Putamen (tissue), 1 donor: ENCODE results near the gene DOCK1.

Source experiments
- DNase-seq: peaks from one replicate; pipeline ENCODE4 v3.0.0-alpha.2; 2016; ENCODE audit warnings: low spot score

The DOCK1 gene

GRCh38 chr10:127039435-127039834, 134.2 kb downstream of the DOCK1 start:
- no peak for DNase-seq

DNA sequence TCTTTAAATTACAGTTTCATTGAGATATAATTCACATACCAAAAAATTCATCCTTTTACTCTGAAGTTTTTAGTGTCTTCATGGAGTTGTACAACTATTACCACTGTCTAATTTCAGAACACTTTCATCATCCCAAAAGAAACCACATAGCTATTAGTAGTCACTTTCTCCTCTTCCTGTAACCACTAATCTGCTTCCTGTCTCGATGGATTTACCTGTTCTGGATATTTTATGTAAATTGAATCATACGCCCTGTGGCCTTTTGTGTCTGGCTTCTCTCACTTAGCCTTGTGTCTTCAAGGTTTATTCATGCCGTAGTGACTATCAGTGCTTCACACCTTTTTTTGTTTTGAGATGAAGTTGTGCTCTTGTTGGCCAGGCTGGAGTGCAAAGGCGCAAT, 135.5 kb downstream of the DOCK1 start:
- no peak for DNase-seq

GRCh38 chr10:127041552-127041951, 136.3 kb downstream of the DOCK1 start:
- DNase-seq, result no peak

GRCh38 chr10:127043301-127043700, 138.1 kb downstream of the DOCK1 start:
- no peak for DNase-seq

- no peak for DNase-seq
These were observed 139.0 kb downstream of the DOCK1 start for GRCh38 chr10:127044186-127044585.

- DNase-seq, result no peak
These were observed 142.0 kb downstream of the DOCK1 start for GRCh38 chr10:127046975-127047877.

- DNase-seq, result no peak
These were observed 142.6 kb downstream of the DOCK1 start for GRCh38 chr10:127047878-127048238.

DNA sequence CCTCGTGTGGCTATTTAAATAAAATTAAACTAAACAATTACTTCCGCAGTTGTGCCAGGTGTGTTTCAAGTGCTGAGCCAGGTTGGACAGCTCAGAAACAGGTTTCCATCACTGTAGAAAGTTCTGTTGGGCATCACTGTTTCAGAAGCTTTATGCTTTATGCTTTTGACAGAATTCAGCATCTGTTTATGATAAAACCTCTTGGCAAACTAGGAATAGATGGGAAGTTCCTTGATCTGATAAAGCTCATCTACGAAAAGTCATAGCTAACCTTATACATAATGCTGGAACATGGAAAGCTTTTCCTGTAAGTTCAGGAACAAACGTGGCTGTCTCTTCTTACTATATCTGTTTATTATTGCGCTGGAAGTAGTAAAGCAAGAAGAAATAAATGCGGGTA, 143.4 kb downstream of the DOCK1 start:
- DNase-seq, result no peak

- no peak for DNase-seq
These were observed 146.8 kb downstream of the DOCK1 start for GRCh38 chr10:127052001-127052400.

DNA sequence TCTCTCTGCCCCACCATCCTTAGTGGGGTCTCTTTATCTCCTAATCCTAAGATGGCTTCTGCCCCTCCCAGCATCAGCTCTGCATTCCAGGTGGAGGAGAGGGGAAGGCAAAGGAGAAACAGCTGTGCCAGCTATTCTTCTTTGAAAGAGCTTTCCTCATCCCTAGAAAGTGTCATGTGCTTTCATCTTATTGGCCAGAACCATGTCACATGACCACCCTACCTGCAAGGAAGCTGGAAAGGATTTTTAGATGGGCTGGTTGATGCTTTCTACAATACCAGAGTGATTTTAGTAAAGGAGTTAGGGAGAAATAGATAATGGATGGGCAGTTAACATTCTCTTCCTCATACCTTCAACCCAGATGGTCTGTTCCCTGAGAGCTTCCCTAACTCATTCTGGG, 150.0 kb downstream of the DOCK1 start:
- no peak for DNase-seq

- DNase-seq, result no peak
These were observed 154.1 kb downstream of the DOCK1 start for GRCh38 chr10:127059314-127059713.

DNA sequence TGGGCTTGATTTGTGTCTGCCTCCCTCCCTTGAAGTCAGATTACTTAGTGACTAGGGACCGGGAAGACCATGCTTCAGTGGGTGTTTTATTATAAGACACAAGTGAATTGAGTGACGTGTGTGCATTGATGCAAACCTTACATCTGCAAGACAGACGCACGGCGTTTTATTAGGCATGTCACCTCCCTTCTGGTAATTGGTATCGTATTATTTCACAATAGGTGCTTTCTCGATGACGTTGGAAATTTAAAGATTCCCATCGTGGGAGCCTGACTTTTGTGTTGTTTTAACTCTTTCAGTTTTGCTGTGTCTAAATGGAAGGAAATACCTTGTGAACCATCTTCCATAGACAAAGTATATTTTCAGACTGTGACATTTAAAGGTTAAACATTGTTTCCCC, 158.5 kb downstream of the DOCK1 start:
- peak; percentile 15 for DNase-seq

GRCh38 chr10:127064474-127064873, 159.2 kb downstream of the DOCK1 start:
- no peak for DNase-seq

- no peak for DNase-seq
These were observed 162.4 kb downstream of the DOCK1 start for GRCh38 chr10:127067542-127068194.

GRCh38 chr10:127068485-127068884, 163.3 kb downstream of the DOCK1 start:
- no peak for DNase-seq

GRCh38 chr10:127069436-127069835, 164.2 kb downstream of the DOCK1 start:
- DNase-seq, result no peak

DNA sequence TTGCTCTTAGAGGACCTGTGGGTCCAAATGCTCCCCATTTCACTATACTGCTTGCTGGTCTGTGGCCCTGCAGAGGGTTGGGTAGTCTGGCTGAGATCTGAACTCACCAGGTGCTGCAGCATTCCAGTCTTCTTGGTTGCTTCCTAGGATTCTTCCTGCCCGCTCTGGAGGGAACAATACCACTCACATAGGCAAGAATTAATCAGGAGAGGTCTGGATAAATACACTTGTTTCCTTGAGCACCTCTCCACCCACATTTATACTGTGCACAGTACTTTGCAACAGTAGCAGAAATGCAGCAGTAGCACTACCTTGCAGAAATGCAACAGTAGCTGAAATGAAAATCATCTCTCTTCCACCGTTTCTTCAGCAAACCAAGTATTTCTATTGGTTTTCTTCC, 165.9 kb downstream of the DOCK1 start:
- no peak for DNase-seq

DNA sequence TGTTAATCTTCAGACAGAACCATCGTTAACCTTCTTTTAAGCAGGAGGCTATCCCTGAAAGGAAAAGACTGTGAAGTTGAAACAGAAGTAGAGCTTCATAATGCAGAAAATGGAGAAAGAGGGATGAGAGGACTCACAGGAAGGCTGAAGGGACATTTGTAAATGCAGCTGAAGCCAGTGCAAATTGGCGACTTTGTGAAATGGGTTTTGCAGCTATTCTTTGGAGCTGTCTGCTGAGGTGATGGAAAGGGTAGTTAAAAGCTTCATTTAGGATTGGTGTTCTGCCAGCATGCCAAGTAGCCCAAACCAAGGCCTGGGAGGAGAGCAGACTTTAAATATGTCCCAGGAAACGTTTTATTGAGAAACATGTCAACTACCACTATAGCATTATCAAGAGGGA, 168.4 kb downstream of the DOCK1 start:
- DNase-seq, result no peak

DNA sequence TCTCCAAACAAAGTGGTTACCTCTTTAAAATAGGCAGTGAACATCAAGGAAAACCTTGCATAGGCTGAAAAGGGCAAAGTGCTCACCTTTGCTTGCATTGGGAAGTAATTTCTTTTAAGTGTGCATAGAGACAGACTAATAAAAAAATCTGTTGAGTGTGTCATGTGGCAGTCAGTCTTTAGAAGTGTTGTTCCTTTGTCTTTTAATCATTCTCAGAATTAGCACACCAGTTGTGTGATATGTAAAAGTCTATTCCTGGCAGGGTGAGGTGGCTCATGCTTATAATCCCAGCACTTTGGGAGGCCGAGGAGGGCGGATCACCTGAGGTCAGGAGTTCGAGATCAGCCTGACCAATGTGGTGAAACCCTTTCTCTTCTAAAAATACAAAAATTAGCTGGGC, 174.2 kb downstream of the DOCK1 start:
- no peak for DNase-seq

GRCh38 chr10:127080317-127080716, 175.1 kb downstream of the DOCK1 start:
- DNase-seq, result no peak

GRCh38 chr10:127081851-127082345, 176.7 kb downstream of the DOCK1 start:
- no peak for DNase-seq

DNA sequence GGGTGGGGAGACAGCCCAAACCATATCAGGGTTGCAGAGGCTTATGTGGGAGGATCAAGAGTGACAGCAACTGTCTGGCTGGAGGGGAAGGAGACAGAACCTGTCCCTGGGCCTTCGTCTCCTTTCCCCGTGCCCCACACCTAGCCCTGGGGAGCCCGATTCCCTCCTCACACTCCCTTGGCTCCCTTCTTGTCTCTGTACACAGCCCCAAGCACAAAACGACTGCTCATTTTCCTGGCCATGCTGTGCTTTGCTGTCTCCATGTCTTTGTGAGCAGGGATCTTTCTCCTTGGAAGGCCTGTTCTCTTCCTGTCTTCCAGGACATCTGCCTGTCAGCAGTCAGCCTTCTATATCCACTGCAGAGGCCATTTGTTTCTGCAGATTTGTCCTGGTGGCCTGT, 177.4 kb downstream of the DOCK1 start:
- no peak for DNase-seq

GRCh38 chr10:127085957-127086356, 180.7 kb downstream of the DOCK1 start:
- DNase-seq, result no peak
